Endodermal cell (in vitro differentiated cells): ENCODE data around the gene SENP1. TPM values are rescaled to one million over a fixed set of nuclear protein-coding genes. Genes with fewer than 3 reads are reported as not detected.

Experiments
- DNase-seq: peaks from one replicate; pipeline ENCODE4 v3.0.0-alpha.2; 2017
- H3K27ac ChIP-seq: 2 replicates; pipeline ENCODE4 v1.5.1; 2013; ENCODE audit warnings: mild to moderate bottlenecking, low read depth, low read length, moderate library complexity
- H3K27me3 ChIP-seq: 2 replicates; pipeline ENCODE4 v1.6.1; 2013; ENCODE audit warnings: mild to moderate bottlenecking, low read length, moderate library complexity; ENCODE audit not compliant: insufficient read depth, control insufficient read depth, poor library complexity, severe bottlenecking
- H3K36me3 ChIP-seq: 2 replicates; pipeline ENCODE4 v1.7.0; 2013; ENCODE audit warnings: mild to moderate bottlenecking, low read length, moderate library complexity; ENCODE audit not compliant: control insufficient read depth, insufficient read depth
- H3K4me1 ChIP-seq: one replicate; pipeline ENCODE4 v1.7.0; 2013; ENCODE audit warnings: low read length; ENCODE audit not compliant: control insufficient read depth, insufficient read depth
- H3K4me3 ChIP-seq: 2 replicates; pipeline ENCODE4 v1.5.1; 2013; ENCODE audit warnings: mild to moderate bottlenecking, low read length, moderate library complexity
- H3K9ac ChIP-seq: 2 replicates; pipeline ENCODE4 v1.6.1; 2013; ENCODE audit warnings: mild to moderate bottlenecking, low read length, moderate library complexity; ENCODE audit not compliant: poor library complexity, severe bottlenecking; ENCODE audit errors: extremely low read depth
- H3K9me3 ChIP-seq: 2 replicates; pipeline ENCODE4 v1.6.1; 2013; ENCODE audit warnings: mild to moderate bottlenecking, low read length, moderate library complexity; ENCODE audit not compliant: control insufficient read depth
- H3K27ac Mint-ChIP-seq: 2 replicates; pipeline ENCODE4 v1.8.0; 2020; ENCODE audit warnings: mixed read lengths
- H3K27me3 Mint-ChIP-seq: 2 replicates; pipeline ENCODE4 v1.8.0; 2021; ENCODE audit warnings: mild to moderate bottlenecking, mixed read lengths; ENCODE audit not compliant: insufficient read depth
- H3K36me3 Mint-ChIP-seq: 2 replicates; pipeline ENCODE4 v1.8.0; 2020; ENCODE audit warnings: low read depth, mixed read lengths
- H3K4me1 Mint-ChIP-seq: 2 replicates; pipeline ENCODE4 v1.8.0; 2020; ENCODE audit warnings: mixed read lengths
- H3K4me3 Mint-ChIP-seq: 2 replicates; pipeline ENCODE4 v1.8.0; 2020; ENCODE audit warnings: mild to moderate bottlenecking, moderate library complexity, mixed read lengths
- H3K9me3 Mint-ChIP-seq: 2 replicates; pipeline ENCODE4 v1.8.0; 2020; ENCODE audit warnings: mild to moderate bottlenecking, mixed read lengths
- CTCF ChIP-seq: fragments of 200-600 bp; sonication (generic); conservative IDR thresholded peaks from 2 replicates; pipeline ENCODE4 v1.5.0; 2021; ENCODE audit warnings: antibody characterized with exemption, mild to moderate bottlenecking
- WGBS, 2 experiments: methylation state at CpG; one replicate each; pipeline versions ENCODE4 v1.1.5 to v1.1.7; 2013; ENCODE audit warnings: missing lambda C conversion rate in 2 of 2, mixed read lengths in 1 of 2; ENCODE audit not compliant: insufficient coverage in 1 of 2, insufficient read length in 1 of 2; 5-methylcytosine and 5-hydroxymethylcytosine counted together
- total RNA-seq, 2 donors: library from RNA; stranded (reverse); fragmentation: NEBNext Ultra II Directional in 1 of 2; extraction: Animal tissue kit (Norgen Biotek cat#: 25700) in 1 of 2; gene quantifications; 2 replicates in 1 of 2; 3 replicates in 1 of 2; pipeline ENCODE4 v1.2.1, GENCODE V29; 2021

SENP1 gene
- total RNA-seq, 2 donors from 2014 or later = 30.6 to 39.6 TPM

- H3K9me3 Mint-ChIP-seq = no peaks in the 10 kb centered on the region
- H3K36me3 Mint-ChIP-seq = peaks cover 44% of the 10 kb centered on the region
- H3K4me3 ChIP-seq = no peak overlapping the region
- TF ChIP-seq CTCF = no peak
- no peak overlapping the region for H3K4me3 Mint-ChIP-seq
- H3K9ac ChIP-seq = no peak overlapping the region
- H3K4me1 ChIP-seq = no peaks in the 10 kb centered on the region
- peaks cover 49% of the 10 kb centered on the region for H3K36me3 ChIP-seq
- H3K27me3 Mint-ChIP-seq = no peaks in the 10 kb centered on the region
- H3K27ac Mint-ChIP-seq = no peak overlapping the region
- DNase-seq = no peak
- H3K9me3 ChIP-seq = peaks cover 7% of the 10 kb centered on the region
- no peaks in the 10 kb centered on the region for H3K27me3 ChIP-seq
- H3K4me1 Mint-ChIP-seq = no peaks in the 10 kb centered on the region
- no peak overlapping the region for H3K27ac ChIP-seq
- 90 to 94% methylated on average over 3 to 5 of the region's 5 CpGs for WGBS, 2 experiments
Observed at GRCh38 chr12:48058771-48059170, 47.1 kb downstream of the SENP1 start.

GRCh38 chr12:48054955-48055821 lies 50.7 kb downstream of the SENP1 start:
- Mint-ChIP-seq H3K9me3 (no peaks in the 10 kb centered on the region), H3K4me3 (no peak overlapping the region), H3K27ac (no peak overlapping the region), H3K4me1 (no peaks in the 10 kb centered on the region), H3K27me3 (no peaks in the 10 kb centered on the region), H3K36me3 (peaks cover 23% of the 10 kb centered on the region)
- H3K27ac ChIP-seq = no peak overlapping the region
- peaks cover 23% of the 10 kb centered on the region for H3K36me3 ChIP-seq
- no peaks in the 10 kb centered on the region for H3K27me3 ChIP-seq
- H3K4me1 ChIP-seq = no peaks in the 10 kb centered on the region
- no peak overlapping the region for H3K4me3 ChIP-seq
- peaks cover 7% of the 10 kb centered on the region for H3K9me3 ChIP-seq
- 95 to 96% methylated on average over 9 to 11 of the region's 12 CpGs for WGBS, 2 experiments
- H3K9ac ChIP-seq = no peak overlapping the region
- TF ChIP-seq CTCF = no peak
- no peak for DNase-seq

GRCh38 chr12:48053883-48054282 lies 52.0 kb downstream of the SENP1 start:
- 83 to 100% methylated on average over 2 to 4 of the region's 4 CpGs for WGBS, 2 experiments
- H3K9me3 Mint-ChIP-seq = no peaks in the 10 kb centered on the region

More at GRCh38 chr12:48053883-48054282, 52.0 kb downstream of the SENP1 start:
- DNase-seq = no peak
- no peak overlapping the region for H3K4me3 Mint-ChIP-seq
- H3K9me3 ChIP-seq = peaks cover 5% of the 10 kb centered on the region
- no peak overlapping the region for H3K9ac ChIP-seq
- peaks cover 24% of the 10 kb centered on the region for H3K36me3 ChIP-seq
- H3K4me3 ChIP-seq = no peak overlapping the region
- no peak for TF ChIP-seq CTCF
- H3K27ac Mint-ChIP-seq = no peak overlapping the region
- no peaks in the 10 kb centered on the region for H3K27me3 Mint-ChIP-seq
- H3K27me3 ChIP-seq = no peaks in the 10 kb centered on the region
- peaks cover 15% of the 10 kb centered on the region for H3K36me3 Mint-ChIP-seq
- H3K4me1 Mint-ChIP-seq = no peaks in the 10 kb centered on the region
- H3K4me1 ChIP-seq = no peaks in the 10 kb centered on the region
- H3K27ac ChIP-seq = no peak overlapping the region
